GM19238 (cell line): Measurements from ENCODE around the gene FARS2.

Source experiments
- DNase-seq: peaks from one replicate; pipeline ENCODE4 v3.0.0; 2011; ENCODE audit warnings: low spot score; ENCODE audit not compliant: insufficient read length

FARS2 gene

DNA sequence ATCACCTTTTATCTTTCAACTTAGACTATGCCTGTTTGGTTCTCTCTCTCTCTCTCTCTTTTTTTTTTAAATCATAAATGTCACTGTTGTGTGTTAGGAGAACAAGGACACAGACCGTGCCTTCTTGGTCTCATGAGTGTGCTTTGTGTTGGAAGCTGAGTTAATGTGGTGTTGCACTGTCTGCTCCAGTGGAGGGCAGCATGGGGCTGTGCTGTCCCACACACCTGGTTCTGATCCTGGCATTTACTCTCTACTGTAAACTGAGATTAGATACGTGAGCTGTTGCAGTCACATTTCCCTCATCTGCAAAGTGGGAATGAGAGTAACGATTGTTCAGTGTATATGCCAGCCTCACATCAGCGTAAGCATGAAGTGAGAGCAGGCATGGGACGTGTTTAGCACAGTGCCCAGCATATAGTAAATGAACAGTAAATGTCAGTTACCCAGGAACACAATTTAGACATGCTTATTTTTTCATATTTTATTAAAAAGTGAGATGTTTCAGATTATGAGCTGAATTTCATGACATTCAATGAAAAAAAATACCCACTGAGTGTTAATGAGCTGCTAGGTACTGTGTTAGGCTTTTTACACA lies 161.1 kb downstream of the FARS2 start:
- DNase-seq: no peak

- DNase-seq: no peak
Measured at GRCh38 chr6:5423251-5423650, 161.9 kb downstream of the FARS2 start.

- no peak for DNase-seq
Measured at GRCh38 chr6:5424726-5425125, 163.4 kb downstream of the FARS2 start.

DNA sequence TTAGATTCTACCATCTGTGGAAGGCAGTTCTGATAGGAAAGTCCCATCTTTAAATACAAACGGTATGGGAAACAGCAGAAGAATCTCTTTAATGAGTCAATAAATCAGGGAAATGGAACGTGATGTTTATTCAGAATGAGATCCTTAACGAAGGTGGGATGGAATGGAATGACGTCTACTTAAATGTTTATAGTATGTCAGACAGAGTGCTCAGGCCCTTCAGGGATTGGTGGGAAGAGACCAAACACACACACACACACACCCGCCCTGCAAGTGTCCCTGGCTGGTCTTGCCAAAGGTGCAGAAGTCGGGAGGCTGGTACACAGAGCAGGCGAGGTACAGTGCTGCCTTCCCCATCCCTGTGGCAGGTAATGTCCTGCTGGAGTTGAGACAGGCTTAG lies 164.0 kb downstream of the FARS2 start:
- DNase-seq: no peak

DNA sequence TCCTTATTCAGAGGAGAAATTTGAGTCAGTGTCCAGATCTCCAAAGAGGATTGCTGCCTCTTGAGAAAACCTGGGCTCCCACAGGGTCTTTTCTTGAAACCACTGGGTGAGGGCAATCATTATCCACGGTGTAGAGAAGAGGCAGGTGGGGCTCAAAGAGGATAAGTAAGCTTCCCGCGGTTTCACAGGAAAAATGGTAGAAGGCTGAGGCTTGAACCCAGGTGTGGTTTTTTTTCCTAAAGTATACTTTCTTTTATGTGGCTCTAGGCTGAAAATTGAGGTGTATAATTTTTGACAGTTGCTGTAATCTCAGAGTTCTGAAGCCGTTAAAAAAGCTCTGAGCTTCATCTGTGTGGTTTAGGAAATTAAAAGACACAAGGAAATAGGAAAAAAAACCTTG lies 164.5 kb downstream of the FARS2 start:
- DNase-seq: no peak

GRCh38 chr6:5427586-5427985 lies 166.3 kb downstream of the FARS2 start:
- no peak for DNase-seq

DNA sequence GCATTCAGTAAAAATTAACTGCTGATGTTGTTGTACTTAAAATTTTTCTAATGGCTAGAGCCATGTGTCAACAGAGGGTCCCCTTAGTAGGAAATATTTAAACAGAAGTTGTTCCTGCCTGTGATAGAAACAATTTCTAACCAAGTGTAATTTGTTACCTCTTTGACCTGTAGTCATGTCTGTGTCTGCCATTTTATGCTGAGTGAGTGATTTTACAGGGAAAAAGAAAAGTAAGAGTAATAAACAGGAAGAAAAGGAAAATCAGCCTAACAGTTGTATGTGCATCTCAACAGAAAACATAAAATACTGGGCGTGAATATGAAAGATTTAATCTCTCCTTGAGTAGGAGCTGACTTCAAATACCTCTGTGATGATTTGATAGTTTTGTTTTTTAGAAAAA lies 172.0 kb downstream of the FARS2 start:
- no peak for DNase-seq

DNA sequence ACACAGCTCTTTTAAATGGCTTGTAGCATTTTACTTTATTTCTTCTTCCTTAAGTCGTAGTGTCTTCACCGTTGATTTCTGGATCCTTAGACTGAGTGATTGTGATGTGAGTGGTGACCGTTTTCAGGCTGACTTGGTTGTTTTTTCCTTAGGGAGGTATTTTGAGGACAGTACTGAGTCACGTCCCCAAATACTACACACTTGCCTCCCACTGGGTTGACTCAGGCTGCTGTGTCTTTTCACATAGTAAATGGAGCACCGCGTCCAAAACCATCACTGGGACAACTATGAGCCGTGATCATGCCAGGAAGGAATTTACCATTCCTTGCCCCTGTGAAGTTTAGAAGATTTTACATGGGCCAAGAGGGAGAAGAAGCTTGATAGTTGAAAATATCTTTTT lies 174.1 kb downstream of the FARS2 start:
- no peak for DNase-seq

DNA sequence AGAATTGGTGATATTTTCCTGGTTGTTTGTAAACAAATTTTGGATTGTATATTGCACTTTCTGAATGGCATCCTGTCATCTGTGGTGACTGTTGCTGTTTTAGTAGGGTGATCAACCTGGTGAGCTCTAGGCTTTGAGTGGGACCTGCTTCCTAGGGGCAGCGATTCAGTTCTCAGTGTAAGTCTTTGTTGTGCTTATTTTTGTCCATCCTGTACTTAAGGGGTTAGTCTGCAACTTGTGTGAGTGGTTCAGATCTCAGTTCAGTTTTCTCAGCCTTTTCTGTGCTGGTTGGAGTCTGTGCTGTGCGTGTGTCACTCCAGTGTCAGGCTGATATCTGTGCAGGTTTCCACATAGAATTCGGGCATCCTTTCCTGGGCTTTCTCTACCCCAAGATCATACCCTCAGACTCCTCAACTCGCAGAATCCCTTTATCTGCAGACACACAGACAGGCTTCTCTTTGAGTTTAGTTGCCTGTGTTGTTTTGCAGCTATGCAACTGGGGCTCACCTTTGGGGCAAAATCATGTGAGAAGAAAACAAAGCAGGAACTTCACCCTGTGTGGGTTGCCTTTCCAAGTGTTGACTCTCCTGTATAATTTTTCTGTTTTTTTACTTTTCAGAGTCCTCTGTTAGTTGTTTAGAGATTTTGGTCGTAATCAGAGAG lies 177.7 kb downstream of the FARS2 start:
- no peak for DNase-seq

DNA sequence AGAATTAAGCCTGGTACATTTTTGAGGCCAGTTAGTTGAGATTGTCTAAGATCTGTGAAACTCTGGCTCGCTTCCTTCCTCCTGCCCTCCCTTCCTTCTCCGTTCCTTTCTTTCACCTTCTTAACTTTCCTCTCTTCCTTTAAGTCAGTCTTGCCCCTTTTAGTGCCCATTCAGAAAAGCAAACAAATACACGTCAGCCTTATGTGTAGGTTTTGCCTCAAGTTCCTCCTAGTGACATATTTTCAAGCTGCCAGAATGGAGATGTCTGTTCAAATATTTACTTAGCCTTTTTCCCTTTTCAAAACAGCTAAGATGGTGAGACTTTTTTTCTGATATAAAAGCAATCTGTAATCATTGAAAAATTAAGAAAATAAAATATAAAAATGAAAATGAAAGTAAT lies 178.4 kb downstream of the FARS2 start:
- DNase-seq: no peak

DNA sequence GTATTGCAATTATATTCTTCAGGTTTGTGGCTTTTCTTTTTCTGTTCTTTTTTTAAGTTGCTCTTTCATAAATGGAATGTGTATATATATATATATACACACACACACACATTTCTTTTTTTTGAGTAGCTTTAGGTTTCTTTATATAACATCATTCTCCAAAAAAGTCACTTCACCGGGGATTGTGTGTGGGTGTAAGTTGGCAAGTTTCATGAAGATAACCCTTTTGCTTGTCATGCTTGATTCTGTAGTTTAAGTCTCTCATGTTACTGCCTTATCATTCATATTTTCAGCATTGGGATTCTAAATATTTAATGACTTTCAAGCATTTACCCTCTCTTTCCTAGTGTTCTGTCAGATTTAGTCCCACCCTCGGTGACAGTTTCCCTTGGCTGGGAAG lies 181.0 kb downstream of the FARS2 start:
- no peak for DNase-seq

- DNase-seq: no peak
Measured at GRCh38 chr6:5442916-5443315, 181.6 kb downstream of the FARS2 start.

DNA sequence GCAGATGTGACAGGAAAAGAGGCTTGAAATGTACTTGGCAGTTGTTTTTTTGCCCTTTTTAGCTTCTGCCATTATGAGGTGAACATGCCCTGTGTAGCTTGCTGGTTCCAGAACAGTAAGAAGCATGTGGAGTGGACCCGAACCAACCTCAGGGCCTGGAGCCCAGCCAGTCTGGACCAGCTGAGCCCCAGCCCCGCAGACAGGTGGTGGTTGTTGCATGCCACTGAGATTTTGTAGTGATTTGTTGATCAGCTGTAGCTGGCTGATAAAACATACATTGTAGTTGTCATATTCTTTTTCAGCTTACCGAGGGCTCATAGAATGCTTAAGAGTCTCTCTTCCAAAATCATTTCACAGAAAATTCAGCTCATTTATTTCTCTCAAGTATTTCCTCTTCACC lies 182.2 kb downstream of the FARS2 start:
- DNase-seq: no peak

GRCh38 chr6:5446362-5447075 lies 185.2 kb downstream of the FARS2 start:
- DNase-seq: no peak

DNA sequence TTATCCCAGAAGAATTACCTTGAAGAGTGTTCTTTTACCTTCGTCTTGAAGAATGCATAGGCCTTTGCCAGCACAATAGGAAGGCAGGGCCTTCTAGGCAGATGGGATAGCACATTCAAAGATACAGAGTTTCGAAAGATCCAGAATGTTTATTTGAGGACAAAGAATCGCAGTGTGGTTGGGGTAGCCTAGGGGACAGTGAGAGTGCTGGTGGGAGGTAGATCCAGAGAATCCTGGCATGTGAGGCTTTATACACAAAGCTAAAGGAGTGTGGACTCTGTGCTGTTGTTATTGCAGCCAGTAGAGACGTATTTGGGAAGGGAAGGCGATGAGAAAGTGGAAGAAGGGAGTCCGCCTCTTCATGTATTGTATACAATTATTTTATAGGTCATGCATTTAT lies 186.6 kb downstream of the FARS2 start:
- DNase-seq: no peak

DNA sequence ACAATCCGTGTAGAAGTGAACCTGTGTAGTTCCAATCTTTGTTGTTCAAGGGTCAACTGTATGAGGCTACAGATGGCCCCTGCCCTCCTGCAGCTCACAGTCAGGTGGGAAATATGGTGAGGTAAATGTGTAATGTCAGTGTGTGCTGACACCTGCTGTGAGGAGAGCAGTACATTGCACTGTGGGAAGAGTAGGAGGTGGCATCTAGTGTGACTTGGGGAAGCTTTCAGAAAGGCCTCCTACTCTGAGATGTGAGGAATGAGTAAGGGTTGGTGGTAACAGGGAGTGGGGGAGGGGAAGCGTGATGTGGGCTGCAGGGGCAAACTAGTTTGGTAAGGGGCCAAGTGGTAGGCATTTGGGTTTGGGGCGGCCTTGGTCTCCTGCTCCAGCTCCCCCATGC lies 188.8 kb downstream of the FARS2 start:
- DNase-seq: no peak

DNA sequence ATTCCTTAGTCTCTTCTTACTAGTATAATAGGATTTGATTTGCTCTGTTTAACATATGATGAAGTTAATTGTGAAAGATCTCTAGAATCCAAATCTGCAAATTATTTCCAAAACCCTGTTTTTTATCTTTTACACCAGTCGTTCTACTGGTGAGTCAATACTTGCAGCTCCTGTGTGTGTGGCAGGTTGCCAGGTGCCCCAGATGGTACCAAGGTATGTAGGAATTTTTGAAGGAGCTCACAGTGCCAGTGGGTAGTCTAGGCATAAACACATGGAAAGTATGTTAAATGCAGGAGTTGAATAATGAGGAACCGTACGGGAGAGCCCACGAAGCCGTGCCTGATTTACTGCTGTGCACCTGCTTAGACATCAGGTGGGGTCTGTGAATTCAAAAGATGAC lies 192.2 kb downstream of the FARS2 start:
- DNase-seq: no peak

DNA sequence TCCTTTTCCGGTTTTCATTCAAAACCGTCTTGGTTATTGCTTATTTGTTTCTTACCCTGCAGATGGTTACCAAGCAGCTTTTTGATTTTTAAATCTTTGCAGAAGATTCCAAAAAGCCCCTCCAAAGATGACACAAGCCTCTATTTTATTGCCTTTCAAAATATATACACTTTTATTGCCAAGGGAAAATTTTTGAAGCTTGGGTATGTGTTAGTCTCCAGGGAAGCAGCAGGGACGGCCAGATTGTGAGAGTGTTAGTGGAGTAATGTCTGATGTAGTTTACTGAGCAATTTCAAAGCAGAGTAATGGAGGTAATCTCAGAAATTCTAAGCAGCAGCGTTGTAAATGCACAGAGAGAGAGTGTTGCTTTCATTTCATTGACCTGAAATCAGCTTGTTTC lies 193.8 kb downstream of the FARS2 start:
- DNase-seq: no peak

DNA sequence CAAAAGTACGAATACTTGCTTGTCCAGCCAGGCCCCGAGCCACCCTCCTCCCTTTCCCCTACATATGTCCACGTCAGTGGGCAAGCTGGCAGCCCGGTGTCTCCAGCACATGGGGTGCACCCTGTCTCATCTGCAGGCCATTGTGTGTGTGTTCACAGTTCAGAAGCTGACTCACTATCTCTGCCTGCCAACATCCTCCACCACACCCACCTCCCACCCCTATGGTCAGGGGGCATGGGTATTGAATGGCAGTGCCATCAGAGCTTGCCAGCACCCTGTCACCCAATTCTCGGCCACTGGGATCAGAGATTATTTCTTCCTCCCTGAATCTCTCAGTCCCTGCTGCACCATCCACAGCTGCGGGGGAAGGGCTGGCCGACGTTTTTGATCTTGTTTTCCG lies 195.7 kb downstream of the FARS2 start:
- no peak for DNase-seq

GRCh38 chr6:5457983-5458683 lies 196.8 kb downstream of the FARS2 start:
- DNase-seq: no peak

DNA sequence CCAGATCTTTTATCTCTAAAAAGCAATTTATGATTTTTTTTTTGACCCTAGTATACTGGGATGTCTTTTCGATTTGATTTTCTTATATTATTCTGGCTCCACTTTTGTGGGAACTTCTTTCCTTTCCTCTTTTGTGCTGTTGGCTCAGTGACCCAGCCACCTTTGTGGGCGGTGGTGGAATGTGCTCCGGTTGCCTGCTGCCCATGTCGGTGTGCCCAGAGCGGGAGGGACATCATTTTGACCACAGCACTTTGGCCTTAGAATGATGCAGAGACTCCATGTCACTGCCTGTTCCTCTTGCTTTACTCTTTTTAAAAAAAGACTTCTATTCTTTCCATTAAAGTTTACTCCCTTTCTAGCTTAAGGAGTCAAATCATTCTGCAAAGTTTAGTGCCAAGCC lies 198.0 kb downstream of the FARS2 start:
- DNase-seq: no peak

DNA sequence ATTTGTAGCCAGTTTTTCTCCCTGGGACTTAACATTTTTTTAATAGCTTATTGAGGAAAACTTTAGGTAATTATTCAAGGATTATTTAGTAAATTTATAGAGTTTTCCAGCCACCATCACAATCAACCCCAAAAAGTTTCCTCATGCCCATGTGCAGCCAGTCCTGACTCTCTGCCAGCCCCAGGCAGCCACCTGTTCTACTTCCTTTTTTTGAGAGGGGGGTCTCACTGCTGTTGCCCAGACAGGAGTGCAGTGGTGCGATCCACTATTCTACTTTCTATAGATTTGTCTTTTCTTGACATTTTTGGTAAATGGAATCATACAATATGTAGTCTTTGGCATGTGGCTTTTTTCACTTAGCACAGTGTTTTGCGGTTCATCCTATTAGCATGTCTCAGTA lies 200.1 kb downstream of the FARS2 start:
- no peak for DNase-seq
